Activated CD4-positive, alpha-beta T cell treated with anti-CD3 and anti-CD28 coated beads, Interleukin-2, amount 50 U/mL, for 16 hours (primary cell): ENCODE data around the gene ARX.
A peak's percentile ranks its signal among the peaks of the same experiment; 100 is the strongest.

ENCODE experiments used
- DNase-seq: peaks from one replicate; pipeline ENCODE4 v3.0.0-alpha.2; 2020

Gene ARX

DNA sequence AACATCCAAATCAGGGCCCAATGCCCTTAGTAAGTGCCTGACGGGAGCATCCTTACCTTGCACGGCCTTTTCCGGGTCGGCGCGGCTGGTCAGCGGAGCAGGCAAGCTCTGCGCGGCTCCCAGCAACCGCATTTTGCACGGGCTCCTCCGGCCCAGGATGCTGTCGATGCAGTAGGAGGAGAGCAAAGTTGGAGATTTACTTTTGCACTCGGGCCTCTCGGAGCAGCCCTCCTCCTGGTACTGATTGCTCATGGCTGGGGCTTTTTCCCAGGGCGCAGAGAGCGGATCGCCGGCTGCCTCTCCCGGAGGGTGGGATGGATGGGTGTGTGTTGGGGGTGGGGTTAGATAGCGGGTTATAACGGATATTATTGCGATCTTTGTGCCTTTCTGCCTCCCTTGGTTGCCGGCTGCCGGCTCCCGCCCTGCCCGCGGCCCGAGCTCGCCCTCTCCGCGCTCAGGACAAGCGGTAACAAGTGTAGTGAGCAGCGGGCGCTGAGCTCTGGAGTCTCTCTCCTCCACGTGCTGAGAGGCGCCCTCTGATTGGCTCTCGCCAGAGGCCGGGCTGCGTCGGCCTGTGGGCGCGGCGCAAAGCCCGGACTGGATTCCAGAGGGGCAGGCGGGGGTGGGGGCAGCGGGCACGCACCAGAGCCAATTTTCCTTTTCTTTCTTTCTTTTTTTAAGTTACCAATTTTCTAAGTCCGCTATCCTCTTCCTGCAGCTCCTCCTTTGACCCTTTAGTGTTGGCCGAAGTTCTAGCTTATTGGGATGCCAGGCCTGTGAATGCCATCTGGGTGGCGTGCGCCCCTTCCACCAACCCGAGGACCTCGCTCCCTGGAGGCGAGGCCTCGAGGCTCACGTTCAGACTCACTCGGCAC is at the start of gene ARX:
ARX (minus strand) TSS at position 480 of the 875 bp plus-strand sequence; CDS start at position 252, 228 bp downstream.
- peak; percentile 31 for DNase-seq

- no peak for DNase-seq
Measured at GRCh38 chrX:25059273-25059672, 43.5 kb upstream of the ARX start.

DNA sequence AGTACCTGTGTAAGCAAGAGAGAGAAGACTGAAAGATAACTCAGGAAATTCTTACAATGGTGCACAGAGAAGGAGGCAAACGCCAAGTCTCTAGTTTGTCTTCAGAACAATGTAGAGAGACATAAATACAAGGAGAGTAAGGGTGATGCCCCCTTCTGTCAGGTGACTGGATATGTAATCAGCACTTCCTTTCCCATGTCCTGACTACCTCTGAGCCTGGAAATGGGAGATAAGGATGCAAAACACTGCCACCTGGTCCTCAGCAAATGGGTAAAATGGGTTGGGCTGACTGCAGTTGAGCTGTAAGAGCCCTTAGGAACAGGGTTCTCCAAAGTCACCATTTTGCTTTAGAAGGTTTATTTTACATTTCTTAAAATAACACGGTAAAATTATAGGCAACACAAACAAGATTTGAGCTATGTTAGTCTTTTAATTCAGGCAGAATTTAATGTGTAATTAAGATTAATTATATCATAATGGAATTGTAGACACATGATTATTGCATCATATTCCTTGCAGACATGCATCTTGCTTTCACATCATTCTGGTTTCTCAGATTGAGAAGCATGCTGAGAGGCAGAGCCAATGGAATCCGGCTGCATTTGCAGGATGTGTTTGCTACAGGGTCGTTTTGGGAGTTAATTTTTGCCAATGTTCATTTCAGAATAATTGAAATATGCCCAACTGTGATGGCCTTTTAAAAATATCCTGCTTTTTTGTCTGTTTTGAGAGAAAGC is 37.2 kb upstream of the ARX start:
- DNase-seq: no peak

DNA sequence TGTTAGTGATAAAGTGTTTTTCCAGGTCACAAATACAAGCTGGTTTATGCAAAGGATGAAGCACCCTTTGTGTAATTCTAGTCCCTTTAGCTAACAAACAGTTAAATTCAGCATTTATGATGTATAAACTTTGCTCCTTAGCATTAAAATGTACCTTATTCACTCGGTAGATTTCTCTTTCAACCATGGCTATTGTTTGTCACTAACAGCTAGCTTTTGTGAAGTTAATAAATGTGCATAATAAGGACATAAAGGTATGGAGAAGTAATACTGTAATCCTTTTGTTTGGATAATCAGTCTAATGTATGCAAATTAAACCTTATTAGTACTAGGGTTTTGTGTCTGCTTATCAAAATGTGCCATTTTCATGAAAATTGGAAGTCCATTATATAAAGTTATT is 34.2 kb upstream of the ARX start:
- no peak for DNase-seq

DNA sequence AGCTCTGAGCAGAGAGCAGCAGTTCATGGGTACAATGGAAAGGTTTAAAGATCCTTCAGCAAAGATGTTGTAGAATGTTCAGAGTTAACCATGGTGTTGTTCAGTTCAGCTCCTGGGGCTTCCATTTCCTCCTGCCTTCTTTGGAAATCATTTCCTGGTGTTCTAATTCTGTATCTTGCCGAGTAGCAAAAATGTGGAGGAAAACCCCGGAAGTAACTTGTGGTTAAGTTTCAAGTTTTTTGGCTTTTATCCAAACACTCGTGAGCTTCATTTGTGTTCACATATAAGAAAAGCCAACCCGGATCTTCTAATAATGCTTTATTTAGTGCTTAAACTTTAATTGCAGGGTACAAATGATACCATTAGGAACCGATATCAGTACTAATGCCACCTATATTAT is 33.6 kb upstream of the ARX start:
- DNase-seq: no peak

- no peak for DNase-seq
Measured at GRCh38 chrX:25048178-25048577, 32.4 kb upstream of the ARX start.

DNA sequence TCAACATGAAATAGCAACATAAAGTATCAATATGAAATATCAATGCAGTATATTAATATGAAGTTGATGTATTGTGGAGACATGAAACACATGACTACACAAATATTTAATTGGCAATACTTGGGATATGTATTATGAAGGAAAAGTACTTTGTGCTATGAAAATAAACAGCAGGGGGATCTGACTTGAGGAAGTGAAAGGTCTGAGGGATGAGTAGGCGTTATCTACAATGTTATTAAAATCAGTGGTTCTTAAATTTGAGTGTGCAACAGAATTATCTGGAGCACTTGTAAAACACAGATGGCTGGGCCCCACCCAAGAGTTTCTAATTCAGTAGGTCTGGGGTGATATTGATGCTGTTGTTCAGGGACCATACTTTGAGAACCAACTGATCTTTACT is 27.4 kb upstream of the ARX start:
- DNase-seq: no peak

GRCh38 chrX:25039036-25039435 is 23.3 kb upstream of the ARX start:
- DNase-seq: no peak

DNA sequence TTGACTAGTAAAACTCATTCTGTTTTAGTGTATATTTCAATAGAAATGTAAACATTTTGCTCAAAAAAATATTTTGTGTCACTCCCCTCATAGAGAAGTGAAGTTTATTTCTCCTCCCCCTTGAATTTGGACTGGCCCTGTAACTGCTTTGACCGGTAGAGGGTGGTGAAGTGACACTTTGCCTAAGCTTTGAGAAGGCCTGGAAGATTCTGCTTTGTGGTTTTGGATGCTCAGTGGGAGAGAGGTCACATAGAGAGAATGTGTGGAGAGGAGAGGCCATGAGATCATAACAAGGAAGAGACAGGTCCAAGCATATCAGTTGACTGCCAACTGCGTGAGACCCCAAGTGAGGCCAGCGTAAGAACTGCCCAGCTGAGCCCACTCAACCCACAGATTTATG is 19.1 kb upstream of the ARX start:
- no peak for DNase-seq

GRCh38 chrX:25029288-25029825 is 13.6 kb upstream of the ARX start:
- DNase-seq: no peak

DNA sequence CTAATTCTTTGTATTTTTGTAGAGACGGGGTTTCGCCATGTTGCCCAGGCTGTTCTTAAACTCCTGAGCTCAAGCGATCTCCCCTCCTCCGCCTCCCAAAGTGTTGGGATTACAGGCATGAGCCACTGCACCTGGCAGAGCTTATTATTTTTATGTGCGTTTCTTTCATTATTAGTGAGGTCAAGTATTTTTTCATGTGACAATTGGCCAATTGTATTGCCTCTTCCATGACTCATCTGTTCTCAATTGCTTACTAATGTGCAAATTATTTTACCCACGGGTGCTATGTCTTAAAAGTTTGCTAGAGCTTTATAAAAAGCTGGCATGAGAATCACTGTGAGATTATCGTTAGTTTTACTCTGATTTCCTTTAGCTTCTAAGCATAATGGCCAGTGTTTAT is 13.0 kb upstream of the ARX start:
- DNase-seq: no peak

DNA sequence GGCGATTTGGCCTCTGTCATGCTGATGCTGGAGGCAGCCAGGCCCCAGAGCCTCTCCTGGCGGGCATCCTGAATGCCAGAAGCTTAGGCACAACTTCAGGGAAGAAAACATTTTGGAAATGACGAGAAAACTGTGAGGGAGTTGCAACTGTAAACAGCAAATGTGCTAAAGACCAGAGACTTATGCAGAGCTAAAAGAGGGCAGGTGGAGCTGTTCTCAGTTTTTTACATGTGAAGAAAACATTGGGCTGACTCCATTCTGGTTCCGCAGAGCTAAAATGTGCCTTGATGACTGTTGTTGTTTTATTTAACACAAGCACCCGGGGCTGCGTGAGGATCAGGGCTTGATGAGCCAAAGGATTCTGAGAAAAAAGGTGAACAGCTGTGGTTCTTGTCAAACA is 10.8 kb upstream of the ARX start:
- no peak for DNase-seq

DNA sequence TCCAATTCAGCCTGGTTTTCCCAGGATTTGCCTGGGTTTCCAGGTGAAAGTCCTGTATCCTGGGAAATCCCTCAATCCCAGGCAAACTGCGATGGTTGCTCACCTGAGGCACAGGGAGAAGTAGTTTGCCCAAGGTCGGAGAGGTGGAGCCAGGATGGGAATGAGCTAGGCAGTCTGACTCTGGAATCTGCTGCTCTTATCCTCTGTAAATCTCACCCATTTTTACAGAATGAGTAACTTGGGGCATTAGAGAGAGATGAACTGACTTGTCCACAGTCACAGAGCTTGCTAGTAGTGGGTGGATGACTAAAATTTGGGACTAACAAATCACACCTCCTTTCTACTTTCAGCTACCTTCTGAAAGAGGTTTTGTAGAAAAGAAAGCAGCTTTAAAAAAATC is 9.8 kb upstream of the ARX start:
- DNase-seq: no peak

DNA sequence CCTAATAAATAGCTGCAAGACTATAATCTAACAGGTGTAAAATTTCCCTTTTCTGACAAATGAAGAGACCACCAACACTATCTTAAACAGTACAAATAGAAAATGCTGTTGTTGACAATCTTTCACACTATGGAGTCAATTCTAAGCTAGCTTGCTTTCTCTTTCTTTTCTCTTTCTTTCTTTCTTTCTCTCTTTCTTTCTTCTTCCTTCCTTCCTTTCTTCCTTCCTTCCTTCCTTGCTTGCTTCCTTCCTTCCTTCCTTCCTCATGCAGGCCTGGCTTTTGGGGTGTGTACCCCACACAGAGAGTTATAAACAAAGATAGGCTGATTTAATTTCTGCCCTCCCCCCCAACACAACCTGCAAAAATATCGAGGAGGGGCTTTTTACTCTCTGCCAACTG is 8.1 kb upstream of the ARX start:
- no peak for DNase-seq

DNA sequence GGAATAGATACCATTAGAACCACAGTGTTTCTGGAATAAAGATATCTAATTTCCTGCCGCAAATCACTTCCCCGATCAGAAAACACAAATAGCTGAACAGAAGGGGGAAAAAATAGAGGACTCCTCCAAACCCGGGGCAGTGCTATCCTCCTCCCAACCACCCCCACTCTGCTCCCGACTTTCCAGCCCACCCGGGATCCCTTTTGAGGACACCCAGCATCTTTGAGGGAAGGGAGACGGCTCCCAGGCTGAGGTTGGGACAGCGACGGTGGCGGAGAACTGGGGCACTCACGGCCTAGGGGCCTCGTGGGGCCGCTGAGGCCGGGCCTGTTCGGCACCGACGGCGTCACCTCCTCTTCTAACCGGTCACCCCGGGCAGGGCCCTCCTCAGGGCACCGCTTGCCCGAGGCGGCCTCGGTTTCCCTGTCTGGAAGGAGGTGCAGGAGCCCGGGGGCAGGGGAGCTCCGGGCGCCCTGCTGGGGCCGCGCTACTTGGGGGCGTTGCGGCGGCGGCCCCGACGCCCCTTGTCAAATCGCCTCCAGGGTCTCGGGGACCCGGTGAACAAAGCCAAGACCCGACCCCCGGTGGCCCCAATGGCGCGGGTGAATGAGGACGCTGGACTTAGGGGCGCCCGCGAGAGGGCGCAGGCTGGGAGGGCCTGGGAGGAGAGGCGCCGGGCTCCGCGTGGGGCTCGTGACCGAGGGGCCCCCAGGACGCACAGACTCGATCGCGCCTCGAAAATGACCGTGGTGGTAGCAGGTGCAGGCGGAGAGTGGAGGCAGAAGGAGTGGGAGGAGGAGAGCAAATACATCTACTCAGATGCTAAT is 6.9 kb upstream of the ARX start:
- DNase-seq: no peak

GRCh38 chrX:25020905-25021449 is 5.2 kb upstream of the ARX start:
- peak; percentile 31 for DNase-seq

DNA sequence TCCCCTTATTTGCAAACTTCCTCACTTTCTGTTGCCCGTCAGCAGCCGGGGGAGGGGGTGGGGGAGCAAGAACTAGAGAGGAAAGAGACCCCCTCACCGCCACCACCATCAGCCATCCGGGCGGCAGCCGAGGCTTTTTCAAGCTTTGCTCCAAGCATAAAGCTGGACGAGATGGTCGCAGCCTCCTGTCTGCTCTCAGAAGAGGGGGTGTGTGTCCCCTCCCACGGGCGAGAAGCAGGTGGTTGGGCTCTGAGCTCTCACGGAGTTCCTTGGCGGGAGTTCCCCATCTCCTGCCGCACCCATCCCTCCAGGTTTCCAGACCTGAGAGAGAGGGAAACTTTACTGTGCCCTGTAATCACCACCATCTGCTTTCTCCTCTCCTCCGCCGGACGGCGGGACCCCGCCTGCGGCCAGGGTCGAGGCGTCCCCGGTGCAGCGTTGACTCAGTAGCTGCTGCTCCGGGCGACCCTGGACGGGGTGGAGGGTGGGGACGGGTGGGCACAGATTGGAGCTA is 4.7 kb upstream of the ARX start:
- no peak for DNase-seq

DNA sequence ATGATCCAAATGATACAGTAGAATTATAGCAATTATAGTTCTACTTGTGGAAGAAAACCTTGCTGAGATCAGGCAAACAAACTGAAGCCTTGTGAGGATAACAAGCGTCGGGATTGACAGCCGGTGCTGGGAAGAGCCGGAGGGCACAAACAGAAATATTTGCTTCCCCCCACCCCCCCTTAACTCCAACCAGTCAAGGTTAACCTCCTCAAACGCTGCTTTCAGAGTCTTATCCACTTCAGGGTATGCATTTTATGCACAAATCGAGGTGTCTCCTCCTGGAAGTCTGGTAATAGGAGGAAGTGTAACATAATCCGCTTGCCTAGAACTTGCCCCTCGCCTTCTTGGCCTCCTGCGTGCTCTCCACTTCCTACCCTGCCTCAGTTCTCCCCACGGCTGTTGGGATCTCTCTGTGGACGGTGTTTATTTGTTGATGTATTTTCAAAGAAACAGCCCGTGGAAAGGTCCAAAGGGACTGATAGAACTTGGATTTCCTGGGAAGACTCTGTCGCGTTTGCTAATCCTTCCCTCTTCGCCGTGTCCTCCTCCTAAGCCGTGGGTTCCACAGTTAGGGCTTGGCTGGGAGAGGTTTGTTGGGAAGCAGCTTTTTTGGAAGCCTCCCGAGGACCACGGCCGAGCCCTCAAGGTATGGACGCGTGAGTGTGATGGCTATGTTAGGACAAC is 4.1 kb upstream of the ARX start:
- no peak for DNase-seq

- DNase-seq: no peak
Measured at GRCh38 chrX:25018682-25019081, 2.9 kb upstream of the ARX start.

- no peak for DNase-seq
Measured at GRCh38 chrX:25017667-25018247, 2.0 kb upstream of the ARX start.

- DNase-seq: no peak
Measured at GRCh38 chrX:25016938-25017598, 1.3 kb upstream of the ARX start.
